ENCODE results near the gene HADHB.

- TF ChIP-seq CTCF (IDR thresholded peaks at IDR 0.05 in 2 of 3, conservative IDR thresholded peaks at IDR 0.05 in 1 of 3; ENCODE audit: borderline replicate concordance in 1 of 3, insufficient read depth in 1 of 3, low read depth in 2 of 3, low read length in 2 of 3) (no peak), EZH2phosphoT487 (IDR thresholded peaks at IDR 0.05; ENCODE audit: borderline replicate concordance) (no peak), POLR2A (IDR thresholded peaks at IDR 0.05; ENCODE audit: borderline replicate concordance, extremely low read depth, insufficient read depth, insufficient read length) (no peak), TCF7L2 (IDR thresholded peaks at IDR 0.05; ENCODE audit: borderline replicate concordance, extremely low read depth, insufficient read depth, insufficient read length) (no peak), EZH2 (IDR thresholded peaks at IDR 0.05) (no peak), REST (IDR thresholded peaks at IDR 0.05; ENCODE audit: low read depth) (no peak), ZNF274 (IDR thresholded peaks at IDR 0.05; ENCODE audit: low read depth, low read length) (no peak), RAD21 (IDR thresholded peaks at IDR 0.05; ENCODE audit: low read depth) (no peak), ATF3 (IDR thresholded peaks at IDR 0.05) (no peak), EGR1 (IDR thresholded peaks at IDR 0.05; ENCODE audit: low read depth) (no peak), MAX (IDR thresholded peaks at IDR 0.05) (no peak), SP1 (IDR thresholded peaks at IDR 0.05; ENCODE audit: low read depth) (no peak), ELF1 (IDR thresholded peaks at IDR 0.05; ENCODE audit: borderline replicate concordance, low read depth) (no peak)
- TF ChIP-seq, protein P1, sequence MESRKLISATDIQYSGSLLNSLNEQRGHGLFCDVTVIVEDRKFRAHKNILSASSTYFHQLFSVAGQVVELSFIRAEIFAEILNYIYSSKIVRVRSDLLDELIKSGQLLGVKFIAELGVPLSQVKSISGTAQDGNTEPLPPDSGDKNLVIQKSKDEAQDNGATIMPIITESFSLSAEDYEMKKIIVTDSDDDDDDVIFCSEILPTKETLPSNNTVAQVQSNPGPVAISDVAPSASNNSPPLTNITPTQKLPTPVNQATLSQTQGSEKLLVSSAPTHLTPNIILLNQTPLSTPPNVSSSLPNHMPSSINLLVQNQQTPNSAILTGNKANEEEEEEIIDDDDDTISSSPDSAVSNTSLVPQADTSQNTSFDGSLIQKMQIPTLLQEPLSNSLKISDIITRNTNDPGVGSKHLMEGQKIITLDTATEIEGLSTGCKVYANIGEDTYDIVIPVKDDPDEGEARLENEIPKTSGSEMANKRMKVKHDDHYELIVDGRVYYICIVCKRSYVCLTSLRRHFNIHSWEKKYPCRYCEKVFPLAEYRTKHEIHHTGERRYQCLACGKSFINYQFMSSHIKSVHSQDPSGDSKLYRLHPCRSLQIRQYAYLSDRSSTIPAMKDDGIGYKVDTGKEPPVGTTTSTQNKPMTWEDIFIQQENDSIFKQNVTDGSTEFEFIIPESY (IDR thresholded peaks at IDR 0.05; ENCODE audit: extremely low read depth, insufficient replicate concordance, low read length): no peak
Measured at GRCh38 chr2:26197516-26197915, 47.2 kb upstream of the HADHB start.

Data from HCT116 (cell line).